Upper lobe of left lung (tissue), 6 donors: ENCODE data around the gene UBR4. TPM values are rescaled to one million over a fixed set of nuclear protein-coding genes. Genes with fewer than 3 reads are reported as not detected.

ENCODE experiments used
- ATAC-seq, 2 donors: fragments of 200-7000 bp; cut with Tn5 transposase; one replicate each; pipeline ENCODE4 v1.9.1; 2022; ENCODE audit warnings: mild to moderate bottlenecking in 2 of 2, moderate library complexity in 2 of 2; ENCODE audit not compliant: low FRiP score in 2 of 2
- DNase-seq, 2 donors: peaks; one replicate each; pipeline ENCODE4 v3.0.0-alpha.2; 2019 to 2020
- H3K27ac ChIP-seq, 4 donors: fragments of 200-600 bp; sonication (generic); one replicate each; pipeline ENCODE4 v1.5.1; 2016 to 2019
- H3K27me3 ChIP-seq, 4 donors: fragments of 200-600 bp; sonication (generic); one replicate each; pipeline ENCODE4 v1.5.1; 2017 to 2019
- H3K36me3 ChIP-seq, 4 donors: fragments of 200-600 bp; sonication (generic); one replicate each; pipeline ENCODE4 v1.5.1; 2016 to 2019
- H3K4me1 ChIP-seq, 4 donors: fragments of 200-600 bp; sonication (generic); one replicate each; pipeline ENCODE4 v1.5.1; 2018 to 2019
- H3K4me3 ChIP-seq, 4 donors: fragments of 200-600 bp; sonication (generic); one replicate each; pipeline ENCODE4 v1.5.1; 2017 to 2019; ENCODE audit warnings: mild to moderate bottlenecking in 2 of 4, moderate library complexity in 1 of 4
- H3K9me3 ChIP-seq, 4 donors: fragments of 200-600 bp; sonication (generic); one replicate each; pipeline ENCODE4 v1.5.1; 2018 to 2019
- EP300 ChIP-seq, 4 donors: sonication (generic); formaldehyde crosslinking; IDR thresholded peaks; one replicate each; pipeline ENCODE4 v1.5.1; 2017; ENCODE audit warnings: antibody characterized with exemption in 4 of 4, control low read depth in 2 of 4
- POLR2A ChIP-seq, 4 donors: fragments of 450-650 bp; IDR thresholded peaks; one replicate each; pipeline ENCODE4 v1.5.1; 2016 to 2017; ENCODE audit warnings: antibody characterized with exemption in 4 of 4, mild to moderate bottlenecking in 2 of 4
- POLR2AphosphoS5 ChIP-seq, 2 donors: sonication (generic); formaldehyde crosslinking; IDR thresholded peaks; one replicate each; pipeline ENCODE4 v1.5.1; 2017; ENCODE audit warnings: antibody characterized with exemption in 2 of 2
- WGBS, 2 donors: methylation state at CpG; one replicate each; pipeline ENCODE4 v1.1.5; 2017 to 2018; 5-methylcytosine and 5-hydroxymethylcytosine counted together
- total RNA-seq, 6 donors: library from RNA; depleted of rRNA in 4 of 6; stranded (reverse); fragments of >200 nt in 4 of 6; gene quantifications; one replicate each; pipeline versions ENCODE4 v1.1.0 to v1.2.1, GENCODE V29; 2016 to 2021
- TF ChIP-seq, protein P1 (sequence below), 6 experiments: fragments of 450-650 bp in 4 of 6; fragments of 200-600 bp in 2 of 6; sonication (generic) in 2 of 6; IDR thresholded peaks; one replicate each; pipeline ENCODE4 v1.5.1; 2016 to 2019; ENCODE audit warnings: antibody characterized with exemption in 6 of 6
- donor health status: DM: no; HTN: no; CAD: no; lungs with moderate emphysema.
- donor health status: DM: no; HTN: yes; CAD: no; lungs with severe emphysema.

The UBR4 gene
- total RNA-seq, 6 donors from 2014 or later, result 101 to 317 (median 135) TPM

DNA sequence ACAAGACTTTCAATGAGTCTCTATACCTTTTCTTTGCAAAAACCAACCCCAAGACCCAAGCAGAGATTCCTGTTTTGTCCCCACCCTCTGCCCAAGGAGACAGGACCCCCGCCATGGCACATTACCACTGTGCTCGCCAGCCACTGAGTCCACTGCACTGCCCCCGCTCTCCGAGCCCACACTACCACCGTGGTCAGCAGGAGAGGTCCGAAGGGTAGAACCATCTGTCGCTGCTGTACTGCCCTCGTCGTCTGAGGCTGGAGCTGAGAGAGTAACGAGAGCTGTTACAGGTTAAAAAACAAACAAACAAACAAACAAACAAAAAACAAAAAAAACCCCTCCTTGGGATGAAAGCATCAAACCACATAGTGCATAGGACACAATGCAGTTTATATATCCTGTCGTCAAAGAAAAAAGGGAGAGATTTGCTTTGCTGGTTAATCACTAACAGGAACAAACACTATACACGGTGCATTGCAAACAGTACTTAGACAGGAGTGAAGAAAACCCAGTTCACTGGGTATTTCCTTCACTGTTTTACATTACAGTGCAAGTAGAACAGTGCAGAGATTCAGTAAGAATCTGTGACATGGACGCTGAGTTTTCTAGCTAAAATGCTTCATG lies 71.0 kb downstream of the UBR4 start:
- H3K27ac ChIP-seq, result no peak overlapping the region
- no peaks in the 10 kb centered on the region for H3K27me3 ChIP-seq
- no peaks in the 10 kb centered on the region for H3K4me1 ChIP-seq
- H3K36me3 ChIP-seq, result peaks cover 45 to 100% (median 77%) of the 10 kb centered on the region in 4 donors
- no peak overlapping the region for H3K4me3 ChIP-seq
- peak in 1 of 2 donors; percentile 27 for DNase-seq
- ATAC-seq, result no peak
- WGBS, 2 donors, result 74% methylated on average over 13 of the region's 13 CpGs
- no peaks in the 10 kb centered on the region for H3K9me3 ChIP-seq
- TF ChIP-seq, protein P1, sequence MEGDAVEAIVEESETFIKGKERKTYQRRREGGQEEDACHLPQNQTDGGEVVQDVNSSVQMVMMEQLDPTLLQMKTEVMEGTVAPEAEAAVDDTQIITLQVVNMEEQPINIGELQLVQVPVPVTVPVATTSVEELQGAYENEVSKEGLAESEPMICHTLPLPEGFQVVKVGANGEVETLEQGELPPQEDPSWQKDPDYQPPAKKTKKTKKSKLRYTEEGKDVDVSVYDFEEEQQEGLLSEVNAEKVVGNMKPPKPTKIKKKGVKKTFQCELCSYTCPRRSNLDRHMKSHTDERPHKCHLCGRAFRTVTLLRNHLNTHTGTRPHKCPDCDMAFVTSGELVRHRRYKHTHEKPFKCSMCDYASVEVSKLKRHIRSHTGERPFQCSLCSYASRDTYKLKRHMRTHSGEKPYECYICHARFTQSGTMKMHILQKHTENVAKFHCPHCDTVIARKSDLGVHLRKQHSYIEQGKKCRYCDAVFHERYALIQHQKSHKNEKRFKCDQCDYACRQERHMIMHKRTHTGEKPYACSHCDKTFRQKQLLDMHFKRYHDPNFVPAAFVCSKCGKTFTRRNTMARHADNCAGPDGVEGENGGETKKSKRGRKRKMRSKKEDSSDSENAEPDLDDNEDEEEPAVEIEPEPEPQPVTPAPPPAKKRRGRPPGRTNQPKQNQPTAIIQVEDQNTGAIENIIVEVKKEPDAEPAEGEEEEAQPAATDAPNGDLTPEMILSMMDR (IDR thresholded peaks at IDR 0.05), result no peak
- no peak for TF ChIP-seq EP300 (IDR thresholded peaks at IDR 0.05)
- TF ChIP-seq POLR2AphosphoS5 (IDR thresholded peaks at IDR 0.05), result no peak
- no peak for TF ChIP-seq POLR2A (IDR thresholded peaks at IDR 0.05)

DNA sequence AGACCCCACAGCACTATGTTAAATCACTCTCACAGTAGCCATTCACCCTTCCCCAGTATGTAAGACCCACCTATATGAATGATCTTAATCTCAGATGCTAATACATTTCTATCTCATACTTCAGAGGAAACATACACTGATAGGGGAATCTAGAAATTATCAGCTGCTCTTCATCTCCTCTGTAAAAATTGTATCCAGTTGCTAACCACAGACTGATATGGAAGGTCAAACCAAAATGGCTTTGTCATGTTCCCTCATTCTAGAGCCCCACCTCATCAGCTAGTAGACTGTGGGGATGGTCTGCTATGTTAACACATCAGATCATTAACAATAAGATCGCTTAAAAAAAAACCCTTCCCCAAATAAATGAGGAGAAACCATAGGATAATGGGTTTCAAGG lies 71.7 kb downstream of the UBR4 start:
- H3K36me3 ChIP-seq, result peaks cover 41 to 100% (median 76%) of the 10 kb centered on the region in 4 donors
- DNase-seq, result no peak
- peaks cover 0 to 5% (median 4%) of the 10 kb centered on the region in 4 donors for H3K9me3 ChIP-seq
- no peaks in the 10 kb centered on the region for H3K4me1 ChIP-seq
- TF ChIP-seq EP300 (IDR thresholded peaks at IDR 0.05), result no peak
- no peak for TF ChIP-seq POLR2A (IDR thresholded peaks at IDR 0.05)
- TF ChIP-seq, protein P1 (IDR thresholded peaks at IDR 0.05), result no peak
- TF ChIP-seq POLR2AphosphoS5 (IDR thresholded peaks at IDR 0.05), result no peak
- no peak for ATAC-seq
- WGBS, 2 donors, result 94% methylated on average over 1 of the region's 1 CpG
- no peak overlapping the region for H3K27ac ChIP-seq
- H3K27me3 ChIP-seq, result no peaks in the 10 kb centered on the region
- no peak overlapping the region for H3K4me3 ChIP-seq

DNA sequence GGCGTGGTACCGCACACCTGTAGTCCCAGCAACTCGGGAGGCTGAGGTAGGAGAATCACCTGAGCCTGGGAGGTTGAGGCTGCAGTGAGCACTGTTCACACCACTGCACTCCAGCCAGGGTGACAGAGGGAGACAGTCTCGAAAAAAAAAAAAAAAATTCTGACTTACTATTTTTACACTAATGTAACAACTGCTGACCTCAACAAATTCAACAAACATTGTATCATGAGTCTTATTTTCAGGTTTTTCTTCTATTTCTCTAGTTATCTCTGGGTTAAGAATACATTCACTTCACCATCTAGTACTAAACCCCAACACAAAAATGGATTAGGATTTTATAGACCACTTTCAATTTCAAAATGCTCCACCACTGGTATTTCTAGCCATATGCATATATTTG lies 72.9 kb downstream of the UBR4 start:
- DNase-seq (no peak), ATAC-seq (no peak)
- Histone ChIP-seq H3K27me3 (no peaks in the 10 kb centered on the region), H3K9me3 (peaks cover 0 to 7% (median 4%) of the 10 kb centered on the region in 4 donors), H3K36me3 (peaks cover 35 to 100% (median 70%) of the 10 kb centered on the region in 4 donors), H3K4me1 (no peaks in the 10 kb centered on the region), H3K4me3 (no peak overlapping the region), H3K27ac (no peak overlapping the region)
- TF ChIP-seq EP300 (IDR thresholded peaks at IDR 0.05) (no peak), POLR2A (IDR thresholded peaks at IDR 0.05) (no peak), POLR2AphosphoS5 (IDR thresholded peaks at IDR 0.05) (no peak)
- TF ChIP-seq, protein P1 (IDR thresholded peaks at IDR 0.05), result no peak
- WGBS, 2 donors, result 94 to 96% methylated on average over 4 of the region's 4 CpGs

DNA sequence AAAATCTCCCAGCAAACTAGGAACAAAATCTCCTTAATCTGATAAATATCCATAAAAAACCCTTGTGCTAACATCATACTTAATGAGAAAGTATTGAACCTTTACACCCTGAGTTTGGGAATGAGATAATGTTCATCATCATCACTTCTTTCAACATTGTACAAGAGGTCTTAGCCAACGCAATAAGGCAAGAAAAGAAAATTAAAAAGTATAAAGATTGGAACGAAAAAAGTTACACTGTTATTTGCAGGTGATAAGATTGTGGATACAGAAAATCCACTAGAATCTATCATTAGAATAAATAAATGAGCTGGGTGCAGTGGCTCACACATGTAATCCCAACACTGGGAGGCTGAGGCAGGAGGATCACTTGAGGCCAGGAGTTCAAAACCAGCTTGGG lies 76.7 kb downstream of the UBR4 start:
- TF ChIP-seq EP300 (IDR thresholded peaks at IDR 0.05) (no peak), POLR2A (IDR thresholded peaks at IDR 0.05) (no peak), POLR2AphosphoS5 (IDR thresholded peaks at IDR 0.05) (no peak)
- TF ChIP-seq, protein P1 (IDR thresholded peaks at IDR 0.05), result no peak
- Histone ChIP-seq H3K27ac (no peak overlapping the region), H3K4me3 (no peak overlapping the region), H3K9me3 (peaks cover 0 to 7% (median 4%) of the 10 kb centered on the region in 4 donors), H3K4me1 (no peaks in the 10 kb centered on the region), H3K27me3 (no peaks in the 10 kb centered on the region), H3K36me3 (peaks cover 17 to 97% (median 65%) of the 10 kb centered on the region in 4 donors)
- DNase-seq (no peak), ATAC-seq (no peak)
- WGBS, 2 donors, result 97 to 98% methylated on average over 2 of the region's 2 CpGs

DNA sequence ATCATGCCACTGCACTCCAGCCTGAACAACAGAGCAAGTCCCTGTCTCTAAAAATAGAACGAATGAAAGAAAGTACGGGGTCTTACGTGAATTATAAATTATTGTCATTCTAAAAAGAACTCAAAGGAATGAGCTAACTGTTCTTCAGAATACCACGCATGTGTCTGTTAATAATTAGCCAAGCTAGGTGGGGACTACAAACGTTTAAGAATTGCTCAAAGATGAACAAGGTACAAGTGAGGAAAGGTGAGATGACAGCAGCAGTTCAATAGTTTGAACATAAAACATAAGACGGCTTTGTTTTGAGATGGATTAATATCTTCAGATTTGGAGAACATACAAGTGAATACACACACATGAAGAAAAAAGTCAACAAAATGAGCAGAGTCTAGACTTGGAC lies 79.6 kb downstream of the UBR4 start:
- no peaks in the 10 kb centered on the region for H3K27me3 ChIP-seq
- H3K9me3 ChIP-seq, result peaks cover 0 to 7% (median 4%) of the 10 kb centered on the region in 4 donors
- ATAC-seq (no peak), DNase-seq (no peak)
- H3K4me1 ChIP-seq, result no peaks in the 10 kb centered on the region
- H3K27ac ChIP-seq, result no peak overlapping the region
- no peak overlapping the region for H3K4me3 ChIP-seq
- TF ChIP-seq, protein P1 (IDR thresholded peaks at IDR 0.05), result no peak
- TF ChIP-seq EP300 (IDR thresholded peaks at IDR 0.05) (no peak), POLR2AphosphoS5 (IDR thresholded peaks at IDR 0.05) (no peak), POLR2A (IDR thresholded peaks at IDR 0.05) (no peak)
- H3K36me3 ChIP-seq, result peaks cover 33 to 97% (median 75%) of the 10 kb centered on the region in 4 donors
- 74 to 90% methylated on average over 6 of the region's 6 CpGs for WGBS, 2 donors
